Nephron progenitor cell (in vitro differentiated cells): ENCODE measurements around the gene EN2.

Experiments
- DNase-seq: peaks from one replicate; pipeline ENCODE4 v3.0.0; 2021
- H3K27ac Mint-ChIP-seq: 2 replicates; pipeline ENCODE4 v1.8.0; 2021; ENCODE audit warnings: mild to moderate bottlenecking, moderate library complexity, mixed read lengths
- H3K27me3 Mint-ChIP-seq: 2 replicates; pipeline ENCODE4 v1.8.0; 2021; ENCODE audit warnings: mild to moderate bottlenecking, low read depth, mixed read lengths; ENCODE audit not compliant: poor library complexity
- H3K36me3 Mint-ChIP-seq: 2 replicates; pipeline ENCODE4 v1.8.0; 2021; ENCODE audit warnings: low read depth, mixed read lengths
- H3K4me1 Mint-ChIP-seq: 2 replicates; pipeline ENCODE4 v1.8.0; 2021; ENCODE audit warnings: mixed read lengths
- H3K4me3 Mint-ChIP-seq: 2 replicates; pipeline ENCODE4 v1.8.0; 2021; ENCODE audit warnings: mild to moderate bottlenecking, moderate library complexity, mixed read lengths
- H3K9me3 Mint-ChIP-seq: 2 replicates; pipeline ENCODE4 v1.8.0; 2021; ENCODE audit warnings: mild to moderate bottlenecking, moderate library complexity, mixed read lengths
- TF ChIP-seq, protein P1 (sequence below): fragments of 200-600 bp; sonication (generic); IDR thresholded peaks from 2 replicates; pipeline ENCODE4 v1.5.0; 2021; ENCODE audit warnings: antibody characterized with exemption

The EN2 gene

DNA sequence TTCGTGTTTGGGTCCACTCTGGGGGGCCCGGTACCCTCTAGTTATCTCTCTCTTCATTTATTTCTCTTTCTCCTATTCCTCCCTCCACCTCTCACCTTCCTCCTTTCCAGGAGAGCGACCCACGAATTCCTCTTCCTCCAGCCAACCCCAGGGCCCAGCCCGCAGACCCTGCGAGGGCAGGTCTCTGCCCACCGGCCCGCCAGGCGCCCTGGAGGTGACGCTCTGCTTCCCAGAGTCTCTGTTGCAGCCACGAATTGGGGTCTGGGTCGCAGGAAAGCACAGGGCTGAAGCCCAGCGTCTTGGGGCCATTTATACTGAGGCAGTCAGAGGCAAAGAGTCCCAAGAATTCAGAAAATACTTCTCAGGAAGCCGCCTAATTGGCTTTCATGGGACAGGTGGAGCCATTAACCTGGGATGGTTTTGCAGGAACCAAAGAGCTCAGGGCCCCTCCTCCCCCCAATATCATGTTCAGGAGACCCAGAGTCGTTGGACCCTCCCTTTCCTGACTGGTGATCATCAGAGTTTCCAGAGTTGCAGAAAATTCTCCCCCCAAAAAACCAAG, 2.7 kb upstream of the EN2 start:
- Mint-ChIP-seq H3K4me3 (no peak overlapping the region), H3K4me1 (peaks cover 8% of the 10 kb centered on the region), H3K27me3 (peaks cover 98% of the 10 kb centered on the region), H3K9me3 (no peaks in the 10 kb centered on the region), H3K27ac (no peak overlapping the region), H3K36me3 (no peaks in the 10 kb centered on the region)
- TF ChIP-seq, protein P1, sequence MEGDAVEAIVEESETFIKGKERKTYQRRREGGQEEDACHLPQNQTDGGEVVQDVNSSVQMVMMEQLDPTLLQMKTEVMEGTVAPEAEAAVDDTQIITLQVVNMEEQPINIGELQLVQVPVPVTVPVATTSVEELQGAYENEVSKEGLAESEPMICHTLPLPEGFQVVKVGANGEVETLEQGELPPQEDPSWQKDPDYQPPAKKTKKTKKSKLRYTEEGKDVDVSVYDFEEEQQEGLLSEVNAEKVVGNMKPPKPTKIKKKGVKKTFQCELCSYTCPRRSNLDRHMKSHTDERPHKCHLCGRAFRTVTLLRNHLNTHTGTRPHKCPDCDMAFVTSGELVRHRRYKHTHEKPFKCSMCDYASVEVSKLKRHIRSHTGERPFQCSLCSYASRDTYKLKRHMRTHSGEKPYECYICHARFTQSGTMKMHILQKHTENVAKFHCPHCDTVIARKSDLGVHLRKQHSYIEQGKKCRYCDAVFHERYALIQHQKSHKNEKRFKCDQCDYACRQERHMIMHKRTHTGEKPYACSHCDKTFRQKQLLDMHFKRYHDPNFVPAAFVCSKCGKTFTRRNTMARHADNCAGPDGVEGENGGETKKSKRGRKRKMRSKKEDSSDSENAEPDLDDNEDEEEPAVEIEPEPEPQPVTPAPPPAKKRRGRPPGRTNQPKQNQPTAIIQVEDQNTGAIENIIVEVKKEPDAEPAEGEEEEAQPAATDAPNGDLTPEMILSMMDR: no peak
- DNase-seq: no peak

DNA sequence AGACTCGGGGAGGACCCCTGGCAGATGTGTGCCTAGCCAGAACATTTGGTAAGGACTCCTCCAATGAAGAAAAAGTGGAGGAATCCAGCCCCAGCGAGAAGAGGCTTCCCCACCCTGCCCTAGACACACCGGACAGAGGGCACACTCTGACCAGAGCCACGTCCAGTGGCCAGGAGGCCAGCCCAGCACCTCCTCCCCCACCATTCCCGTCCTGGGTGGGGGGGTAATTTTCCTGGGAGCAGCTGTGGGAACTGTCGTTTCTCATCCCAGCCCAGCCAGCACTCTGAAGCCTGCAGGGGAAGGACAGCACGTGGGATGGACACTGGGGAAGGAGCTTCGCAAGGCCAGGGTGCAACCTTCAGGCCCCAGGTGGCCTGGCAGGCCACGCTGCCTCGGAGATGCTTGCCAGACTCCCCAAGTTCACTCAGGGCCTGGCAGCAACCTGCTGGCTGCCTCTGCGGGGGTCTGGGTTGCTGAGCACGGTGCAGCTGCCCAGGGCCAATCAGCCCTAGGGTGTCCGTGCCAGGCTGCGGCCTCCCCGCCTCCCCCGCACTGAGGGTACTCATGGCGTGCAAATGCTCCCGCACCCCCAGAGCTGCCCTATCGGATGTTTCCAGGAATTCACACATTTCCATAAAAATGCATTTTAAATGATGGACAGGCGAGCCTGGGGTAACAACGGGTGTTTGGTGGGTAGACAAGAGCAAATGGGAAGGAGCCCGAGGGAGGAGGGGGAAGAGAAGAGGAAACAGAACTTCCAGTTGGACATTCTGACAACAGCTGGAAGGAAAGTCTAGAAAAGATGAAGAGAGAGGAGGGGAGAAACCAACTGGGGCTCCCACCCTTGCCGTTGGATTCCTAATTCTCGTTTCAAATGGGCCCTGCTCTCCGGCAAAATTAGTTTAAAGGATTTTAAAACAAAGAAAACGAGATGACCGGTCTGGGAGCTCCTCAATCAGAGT, 1.9 kb upstream of the EN2 start:
- Mint-ChIP-seq H3K4me1 (peaks cover 8% of the 10 kb centered on the region), H3K27me3 (peaks cover 98% of the 10 kb centered on the region), H3K9me3 (no peaks in the 10 kb centered on the region), H3K27ac (no peak overlapping the region), H3K4me3 (no peak overlapping the region), H3K36me3 (no peaks in the 10 kb centered on the region)
- TF ChIP-seq, protein P1: no peak
- DNase-seq: no peak

DNA sequence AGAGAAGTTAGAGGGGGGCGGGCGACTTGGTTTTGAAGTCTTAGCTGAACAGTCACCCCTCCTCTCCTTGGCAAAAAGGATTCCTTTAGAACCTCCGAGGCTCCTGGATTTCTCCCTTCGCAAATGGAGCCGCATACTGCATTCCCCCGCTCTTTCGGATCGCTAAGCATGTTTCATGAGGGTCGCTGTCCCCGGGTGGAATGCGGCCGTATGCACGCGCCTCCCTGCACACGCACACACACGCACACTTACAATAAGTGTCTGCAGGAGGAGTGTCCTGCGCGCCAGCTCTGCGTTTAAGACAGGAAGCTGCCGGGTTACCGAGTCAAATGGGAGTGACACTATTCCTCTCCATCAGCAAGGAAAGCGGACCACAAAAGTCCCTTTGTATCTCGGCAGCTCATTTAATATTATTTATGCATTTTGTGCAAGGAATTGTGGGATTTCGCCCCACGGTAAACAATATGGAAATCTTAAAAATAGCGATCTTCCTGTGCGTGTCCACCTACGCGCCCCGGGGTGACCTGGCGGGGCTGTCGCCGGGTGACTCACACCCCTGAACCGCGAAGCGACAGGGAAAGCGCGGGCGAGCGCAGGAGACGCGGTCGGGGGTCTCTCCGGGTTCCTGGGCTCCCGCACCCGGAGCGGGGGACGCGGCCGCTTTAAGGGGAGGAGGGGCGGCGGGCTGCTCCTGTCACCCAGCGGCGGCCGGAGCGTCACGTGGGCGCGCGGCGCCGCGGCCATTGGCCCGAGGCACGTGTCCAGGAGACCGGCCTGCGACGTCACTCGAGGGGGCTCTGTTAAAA, 988 bp upstream of the EN2 start:
- Mint-ChIP-seq H3K4me1 (peaks cover 8% of the 10 kb centered on the region), H3K27ac (no peak overlapping the region), H3K27me3 (peaks cover 98% of the 10 kb centered on the region)

DNA sequence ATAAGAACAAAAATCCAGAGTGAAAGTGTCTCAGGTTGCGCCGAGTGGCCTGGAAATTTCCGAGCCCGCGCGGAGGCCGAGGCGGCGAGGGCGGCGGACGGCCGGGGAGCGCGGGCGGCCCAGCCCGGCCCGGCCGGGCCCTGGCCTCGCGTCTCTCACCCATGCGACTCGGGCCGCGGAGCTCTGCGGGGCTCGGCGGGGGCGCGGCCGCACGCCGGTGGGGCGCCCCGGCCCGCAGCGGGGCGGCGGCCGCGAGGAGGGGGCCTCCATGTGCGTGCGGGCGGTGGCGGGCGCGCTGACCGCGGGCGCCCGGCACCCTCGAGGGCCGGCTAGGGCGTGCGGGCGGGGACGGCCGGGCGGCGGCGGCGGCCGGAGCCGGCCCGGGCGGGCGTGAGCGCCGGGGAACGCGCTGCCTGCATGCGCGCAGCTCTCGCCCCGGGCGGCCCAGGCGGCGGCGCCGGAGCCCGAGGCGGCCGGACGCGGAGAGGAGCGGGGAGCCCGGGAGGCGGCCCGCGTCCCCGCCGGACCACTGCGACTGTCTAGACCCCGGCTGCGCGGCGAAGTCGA, 302 bp upstream of the EN2 start:
- peaks cover 8% of the 10 kb centered on the region for H3K4me1 Mint-ChIP-seq
- peak; percentile 37 for DNase-seq
- peak overlapping the region; percentile 30 for H3K4me3 Mint-ChIP-seq
- peaks cover 98% of the 10 kb centered on the region for H3K27me3 Mint-ChIP-seq
- TF ChIP-seq, protein P1: no peak
- no peak overlapping the region for H3K27ac Mint-ChIP-seq
- no peaks in the 10 kb centered on the region for H3K36me3 Mint-ChIP-seq
- H3K9me3 Mint-ChIP-seq: no peaks in the 10 kb centered on the region

More for the DNA sequence above, 988 bp upstream of the EN2 start:
- H3K9me3 Mint-ChIP-seq: no peaks in the 10 kb centered on the region
- no peaks in the 10 kb centered on the region for H3K36me3 Mint-ChIP-seq
- H3K4me3 Mint-ChIP-seq: peak overlapping the region; percentile 47
- TF ChIP-seq, protein P1: no peak
- peak; percentile 71 for DNase-seq

DNA sequence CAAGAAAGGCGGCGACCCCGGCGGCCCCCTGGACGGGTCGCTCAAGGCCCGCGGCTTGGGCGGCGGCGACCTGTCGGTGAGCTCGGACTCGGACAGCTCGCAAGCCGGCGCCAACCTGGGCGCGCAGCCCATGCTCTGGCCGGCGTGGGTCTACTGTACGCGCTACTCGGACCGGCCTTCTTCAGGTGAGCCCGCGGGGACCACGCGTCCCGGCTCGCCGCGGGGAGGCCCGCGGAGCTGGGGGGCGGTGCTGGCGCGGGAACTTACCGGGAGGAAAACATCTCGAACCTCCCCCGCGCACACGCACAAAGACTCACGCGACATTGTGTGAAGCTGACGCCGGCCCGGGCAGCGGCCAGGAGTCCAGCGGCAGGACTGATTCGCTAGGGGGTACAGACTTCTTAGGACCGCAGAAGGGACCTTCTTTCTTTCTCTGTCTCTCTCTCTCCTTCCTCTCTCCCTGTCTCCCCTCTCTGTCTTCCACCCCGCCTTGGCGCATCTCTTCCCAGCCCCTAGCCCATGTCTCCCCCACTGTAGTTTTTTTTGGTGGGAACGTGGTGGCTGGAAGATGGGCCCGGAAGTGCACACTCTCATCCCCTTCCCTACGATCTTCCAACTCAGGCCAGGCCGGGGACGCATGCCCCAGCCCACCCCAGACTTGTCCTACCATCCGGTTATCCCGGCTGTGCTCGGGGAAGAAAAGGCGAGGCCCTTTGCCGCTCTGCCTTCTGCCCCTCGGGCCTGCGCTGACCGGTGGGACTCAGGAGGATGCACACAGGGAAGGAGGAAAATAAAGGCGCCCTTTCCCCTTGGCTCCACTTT, 1.2 kb downstream of the EN2 start:
- Mint-ChIP-seq H3K9me3 (no peaks in the 10 kb centered on the region), H3K4me1 (peaks cover 8% of the 10 kb centered on the region), H3K27ac (no peak overlapping the region), H3K27me3 (peaks cover 98% of the 10 kb centered on the region), H3K36me3 (no peaks in the 10 kb centered on the region), H3K4me3 (no peak overlapping the region)
- TF ChIP-seq, protein P1: no peak
- no peak for DNase-seq
